Mammary epithelial cell (primary cell): ENCODE measurements around the gene GRID1.

ENCODE experiments used
- EZH2 ChIP-seq: IDR thresholded peaks from 2 replicates; pipeline ENCODE4 v1.6.1; 2012; ENCODE audit warnings: low read length, inconsistent platforms, borderline replicate concordance
- TF ChIP-seq, protein P1 (sequence below), 2 donors: IDR thresholded peaks in 1 of 2; conservative IDR thresholded peaks in 1 of 2; 2 replicates each; pipeline ENCODE4 v1.5.1; 2011 to 2012; ENCODE audit warnings: inconsistent platforms in 2 of 2, low read length in 2 of 2, mild to moderate bottlenecking in 2 of 2, control low read depth in 1 of 2, low read depth in 1 of 2; ENCODE audit not compliant: insufficient read depth in 1 of 2; ENCODE audit errors: extremely low read depth in 1 of 2

DNA sequence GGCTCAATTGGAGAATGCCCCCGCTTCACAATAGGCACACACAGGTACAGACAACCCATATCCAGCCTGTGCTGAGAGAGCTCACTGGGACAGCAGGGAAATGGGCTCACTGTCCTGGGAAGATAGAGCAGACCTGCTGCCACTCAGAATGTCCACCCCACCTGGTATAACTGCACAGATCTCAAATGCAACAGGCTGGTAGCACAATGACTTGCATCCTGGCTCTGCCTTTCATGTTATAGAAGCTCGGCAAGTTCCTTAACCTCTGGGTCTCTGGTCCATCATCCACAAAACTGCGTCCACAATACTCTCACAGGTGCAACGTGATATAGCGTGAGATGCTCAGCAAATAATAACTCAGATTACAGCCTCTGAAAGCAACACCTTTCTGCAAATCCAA is 295.4 kb downstream of the GRID1 start:
- TF ChIP-seq, protein P1, sequence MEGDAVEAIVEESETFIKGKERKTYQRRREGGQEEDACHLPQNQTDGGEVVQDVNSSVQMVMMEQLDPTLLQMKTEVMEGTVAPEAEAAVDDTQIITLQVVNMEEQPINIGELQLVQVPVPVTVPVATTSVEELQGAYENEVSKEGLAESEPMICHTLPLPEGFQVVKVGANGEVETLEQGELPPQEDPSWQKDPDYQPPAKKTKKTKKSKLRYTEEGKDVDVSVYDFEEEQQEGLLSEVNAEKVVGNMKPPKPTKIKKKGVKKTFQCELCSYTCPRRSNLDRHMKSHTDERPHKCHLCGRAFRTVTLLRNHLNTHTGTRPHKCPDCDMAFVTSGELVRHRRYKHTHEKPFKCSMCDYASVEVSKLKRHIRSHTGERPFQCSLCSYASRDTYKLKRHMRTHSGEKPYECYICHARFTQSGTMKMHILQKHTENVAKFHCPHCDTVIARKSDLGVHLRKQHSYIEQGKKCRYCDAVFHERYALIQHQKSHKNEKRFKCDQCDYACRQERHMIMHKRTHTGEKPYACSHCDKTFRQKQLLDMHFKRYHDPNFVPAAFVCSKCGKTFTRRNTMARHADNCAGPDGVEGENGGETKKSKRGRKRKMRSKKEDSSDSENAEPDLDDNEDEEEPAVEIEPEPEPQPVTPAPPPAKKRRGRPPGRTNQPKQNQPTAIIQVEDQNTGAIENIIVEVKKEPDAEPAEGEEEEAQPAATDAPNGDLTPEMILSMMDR (conservative IDR thresholded peaks at IDR 0.05 in 1 of 2, IDR thresholded peaks at IDR 0.05 in 1 of 2; ENCODE audit: extremely low read depth in 1 of 2, insufficient read depth in 1 of 2, low read depth in 1 of 2, low read length in 2 of 2) = no peak
- no peak for TF ChIP-seq EZH2
